Fibroblast of mammary gland (primary cell): Measurements from ENCODE around the gene FASTKD3.

Experiments used
- DNase-seq: peaks from one replicate; pipeline ENCODE4 v3.0.0-alpha.2; 2010; ENCODE audit warnings: low read depth
- H3K4me3 ChIP-seq: 2 replicates; pipeline ENCODE4 v1.5.1; 2011; ENCODE audit warnings: low read depth, mild to moderate bottlenecking, low read length, moderate library complexity; ENCODE audit not compliant: control insufficient read depth
- CTCF ChIP-seq: conservative IDR thresholded peaks from 2 replicates; pipeline ENCODE4 v1.5.1; 2011; ENCODE audit warnings: low read depth, low read length, inconsistent platforms; ENCODE audit not compliant: control insufficient read depth, insufficient read depth

Gene FASTKD3

GRCh38 chr5:7907612-7908011 lies 38.8 kb upstream of the FASTKD3 start:
- TF ChIP-seq CTCF: no peak
- H3K4me3 ChIP-seq: no peak overlapping the region
- no peak for DNase-seq

- peak; percentile 67 for DNase-seq
- no peak overlapping the region for H3K4me3 ChIP-seq
- no peak for TF ChIP-seq CTCF
These were observed 35.3 kb upstream of the FASTKD3 start for GRCh38 chr5:7904170-7904569.

GRCh38 chr5:7902666-7903625 lies 34.1 kb upstream of the FASTKD3 start:
- DNase-seq: no peak

GRCh38 chr5:7902201-7902600 lies 33.4 kb upstream of the FASTKD3 start:
- no peak overlapping the region for H3K4me3 ChIP-seq
- DNase-seq: peak; percentile 40
- no peak for TF ChIP-seq CTCF

More at GRCh38 chr5:7902666-7903625, 34.1 kb upstream of the FASTKD3 start:
- H3K4me3 ChIP-seq: no peak overlapping the region
- TF ChIP-seq CTCF: no peak

GRCh38 chr5:7897014-7897600 lies 28.3 kb upstream of the FASTKD3 start:
- no peak overlapping the region for H3K4me3 ChIP-seq
- peak; percentile 69 for TF ChIP-seq CTCF
- peak; percentile 81 for DNase-seq

GRCh38 chr5:7894860-7895259 lies 26.0 kb upstream of the FASTKD3 start:
- no peak for DNase-seq
- no peak overlapping the region for H3K4me3 ChIP-seq
- no peak for TF ChIP-seq CTCF

GRCh38 chr5:7894439-7894838 lies 25.6 kb upstream of the FASTKD3 start:
- no peak for DNase-seq
- no peak overlapping the region for H3K4me3 ChIP-seq
- no peak for TF ChIP-seq CTCF
